Ectodermal cell (in vitro differentiated cells): ENCODE results near the gene TIAM2.
A peak's percentile ranks its signal among the peaks of the same experiment; 100 is the strongest.

Experiments
- H3K27ac ChIP-seq: 2 replicates; pipeline ENCODE4 v1.7.0; 2013; ENCODE audit warnings: mild to moderate bottlenecking, low read depth, low read length; ENCODE audit not compliant: insufficient read depth, poor library complexity, severe bottlenecking
- H3K27me3 ChIP-seq: 2 replicates; pipeline ENCODE4 v1.7.0; 2013; ENCODE audit warnings: mild to moderate bottlenecking, low read length; ENCODE audit not compliant: insufficient read depth, control insufficient read depth, poor library complexity, severe bottlenecking
- H3K36me3 ChIP-seq: one replicate; pipeline ENCODE4 v1.7.0; 2013; ENCODE audit warnings: low read length; ENCODE audit not compliant: control insufficient read depth, insufficient read depth
- H3K4me1 ChIP-seq: one replicate; pipeline ENCODE4 v1.7.0; 2013; ENCODE audit warnings: low read length; ENCODE audit not compliant: control insufficient read depth, insufficient read depth
- H3K4me3 ChIP-seq: 2 replicates; pipeline ENCODE4 v1.7.0; 2013; ENCODE audit warnings: low read depth, low read length, control low read depth; ENCODE audit not compliant: insufficient read depth
- H3K9me3 ChIP-seq: 2 replicates; pipeline ENCODE4 v1.7.0; 2013; ENCODE audit warnings: mild to moderate bottlenecking, low read length, moderate library complexity; ENCODE audit not compliant: control insufficient read depth
- WGBS, 2 experiments: methylation state at CpG; one replicate each; pipeline ENCODE4 v1.1.7; 2013; ENCODE audit warnings: missing lambda C conversion rate in 2 of 2; 5-methylcytosine and 5-hydroxymethylcytosine counted together

The TIAM2 gene

GRCh38 chr6:155252581-155252980, 257.5 kb downstream of the TIAM2 start:
- Histone ChIP-seq H3K36me3 (peaks cover 59% of the 10 kb centered on the region), H3K27me3 (no peaks in the 10 kb centered on the region), H3K4me3 (no peak overlapping the region), H3K4me1 (peaks cover 11% of the 10 kb centered on the region), H3K27ac (no peak overlapping the region), H3K9me3 (no peaks in the 10 kb centered on the region)
- 89 to 95% methylated on average over 8 of the region's 8 CpGs for WGBS, 2 experiments

GRCh38 chr6:155253337-155253736, 258.2 kb downstream of the TIAM2 start:
- H3K36me3 ChIP-seq = peaks cover 65% of the 10 kb centered on the region
- WGBS, 2 experiments = 36 to 52% methylated on average over 1 of the region's 1 CpG
- H3K27me3 ChIP-seq = no peaks in the 10 kb centered on the region
- H3K9me3 ChIP-seq = no peaks in the 10 kb centered on the region
- H3K27ac ChIP-seq = peak overlapping the region; percentile 27
- H3K4me1 ChIP-seq = peaks cover 11% of the 10 kb centered on the region
- H3K4me3 ChIP-seq = no peak overlapping the region

- 96% methylated on average over 10 of the region's 10 CpGs for WGBS, 2 experiments
- no peak overlapping the region for H3K27ac ChIP-seq
- H3K4me3 ChIP-seq = no peak overlapping the region
- H3K9me3 ChIP-seq = no peaks in the 10 kb centered on the region
- peaks cover 65% of the 10 kb centered on the region for H3K36me3 ChIP-seq
- no peaks in the 10 kb centered on the region for H3K27me3 ChIP-seq
- peaks cover 11% of the 10 kb centered on the region for H3K4me1 ChIP-seq
Measured at GRCh38 chr6:155254139-155254538, 259.0 kb downstream of the TIAM2 start.

GRCh38 chr6:155256122-155256795, 261.1 kb downstream of the TIAM2 start:
- 90 to 91% methylated on average over 13 of the region's 13 CpGs for WGBS, 2 experiments
- H3K9me3 ChIP-seq = no peaks in the 10 kb centered on the region
- no peak overlapping the region for H3K4me3 ChIP-seq
- H3K27ac ChIP-seq = no peak overlapping the region
- peaks cover 48% of the 10 kb centered on the region for H3K36me3 ChIP-seq
- peaks cover 15% of the 10 kb centered on the region for H3K4me1 ChIP-seq
- no peaks in the 10 kb centered on the region for H3K27me3 ChIP-seq

GRCh38 chr6:155257796-155258195, 262.7 kb downstream of the TIAM2 start:
- Histone ChIP-seq H3K4me3 (no peak overlapping the region), H3K4me1 (peaks cover 17% of the 10 kb centered on the region), H3K27me3 (no peaks in the 10 kb centered on the region), H3K36me3 (peaks cover 37% of the 10 kb centered on the region), H3K9me3 (no peaks in the 10 kb centered on the region), H3K27ac (no peak overlapping the region)
- WGBS, 2 experiments = 95 to 98% methylated on average over 8 to 9 of the region's 9 CpGs

DNA sequence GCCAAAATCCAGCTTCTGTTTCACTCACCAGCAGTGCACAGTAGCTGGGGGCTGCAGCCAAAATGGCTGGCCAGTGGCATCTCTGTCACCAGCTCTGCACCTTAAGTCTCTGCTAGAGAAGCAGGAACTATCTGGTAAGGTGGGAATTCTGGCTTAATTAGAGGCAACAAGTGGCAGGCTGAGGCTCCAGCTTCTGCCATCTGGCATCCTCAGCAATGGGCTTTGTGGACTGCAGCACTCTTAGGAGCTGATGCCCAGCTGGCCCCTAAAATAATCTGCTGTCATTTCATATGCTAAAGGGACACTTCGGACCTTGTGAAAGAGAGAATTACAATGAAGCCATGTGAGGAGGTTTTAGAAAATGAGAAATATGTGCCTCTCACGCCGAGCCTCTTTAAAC, 264.1 kb downstream of the TIAM2 start:
- Histone ChIP-seq H3K4me1 (peaks cover 7% of the 10 kb centered on the region), H3K36me3 (peaks cover 33% of the 10 kb centered on the region), H3K27ac (no peak overlapping the region), H3K27me3 (no peaks in the 10 kb centered on the region), H3K9me3 (no peaks in the 10 kb centered on the region), H3K4me3 (no peak overlapping the region)
- 89 to 94% methylated on average over 3 of the region's 3 CpGs for WGBS, 2 experiments

DNA sequence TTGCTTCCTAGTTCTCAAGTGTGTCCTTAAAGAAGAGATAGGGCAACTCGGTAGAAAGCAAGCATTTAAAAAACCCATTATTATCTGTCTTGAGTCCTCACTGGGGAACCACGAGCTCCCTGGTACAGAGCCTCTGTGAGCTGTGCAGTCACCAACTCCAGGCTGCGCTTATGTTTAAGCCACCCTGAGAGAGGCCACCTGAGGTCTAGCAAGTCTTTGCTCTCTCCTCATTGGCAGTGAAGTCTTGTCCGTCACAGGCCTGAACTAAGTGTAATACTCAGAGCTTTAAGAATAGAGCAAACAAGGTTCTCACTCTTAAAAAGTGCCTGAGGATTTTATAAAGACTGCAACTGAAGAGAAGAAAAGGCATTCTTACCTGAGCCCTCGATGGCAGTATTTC, 264.8 kb downstream of the TIAM2 start:
- peaks cover 26% of the 10 kb centered on the region for H3K36me3 ChIP-seq
- WGBS, 2 experiments = 95 to 96% methylated on average over 5 of the region's 5 CpGs

DNA sequence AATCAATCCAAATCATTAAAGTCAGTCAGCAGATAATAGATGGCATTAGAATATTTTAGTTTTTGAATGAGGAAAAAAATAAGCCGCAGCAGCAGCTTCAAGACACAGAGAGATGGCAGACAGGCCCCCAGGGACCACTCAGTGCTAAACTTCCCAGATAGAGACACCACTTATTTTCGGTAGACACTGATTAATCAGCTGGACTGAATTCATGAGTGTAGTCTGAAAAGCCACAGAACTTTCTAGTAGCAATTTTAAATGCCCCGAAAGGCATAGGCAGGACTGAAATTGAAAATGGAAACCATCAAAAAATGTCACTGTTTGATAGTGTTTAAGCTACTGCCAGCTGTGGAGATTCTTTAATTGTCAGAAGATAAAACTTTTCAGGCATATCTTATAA, 265.6 kb downstream of the TIAM2 start:
- peaks cover 20% of the 10 kb centered on the region for H3K36me3 ChIP-seq
- WGBS, 2 experiments = 76 to 80% methylated on average over 3 of the region's 3 CpGs
- no peak overlapping the region for H3K27ac ChIP-seq
- no peak overlapping the region for H3K4me3 ChIP-seq
- H3K4me1 ChIP-seq = peaks cover 7% of the 10 kb centered on the region
- no peaks in the 10 kb centered on the region for H3K9me3 ChIP-seq
- H3K27me3 ChIP-seq = no peaks in the 10 kb centered on the region

More for the DNA sequence above, 264.8 kb downstream of the TIAM2 start:
- no peaks in the 10 kb centered on the region for H3K9me3 ChIP-seq
- peaks cover 7% of the 10 kb centered on the region for H3K4me1 ChIP-seq
- H3K27ac ChIP-seq = no peak overlapping the region
- no peaks in the 10 kb centered on the region for H3K27me3 ChIP-seq
- no peak overlapping the region for H3K4me3 ChIP-seq

GRCh38 chr6:155261111-155261900, 266.2 kb downstream of the TIAM2 start:
- peaks cover 18% of the 10 kb centered on the region for H3K36me3 ChIP-seq
- H3K4me3 ChIP-seq = no peak overlapping the region
- H3K4me1 ChIP-seq = peaks cover 7% of the 10 kb centered on the region
- no peaks in the 10 kb centered on the region for H3K9me3 ChIP-seq
- H3K27me3 ChIP-seq = no peaks in the 10 kb centered on the region
- 72 to 79% methylated on average over 7 to 9 of the region's 11 CpGs for WGBS, 2 experiments
- H3K27ac ChIP-seq = no peak overlapping the region

GRCh38 chr6:155262655-155263054, 267.5 kb downstream of the TIAM2 start:
- H3K36me3 ChIP-seq = peaks cover 10% of the 10 kb centered on the region
- H3K4me3 ChIP-seq = no peak overlapping the region
- no peak overlapping the region for H3K27ac ChIP-seq
- H3K9me3 ChIP-seq = no peaks in the 10 kb centered on the region
- H3K27me3 ChIP-seq = no peaks in the 10 kb centered on the region
- peaks cover 7% of the 10 kb centered on the region for H3K4me1 ChIP-seq
- 93 to 98% methylated on average over 4 of the region's 4 CpGs for WGBS, 2 experiments
